Uterus (tissue), 2 donors: ENCODE measurements around the gene TBC1D21.

Experiments used
- POLR2A ChIP-seq, 2 donors: fragments of 450-650 bp; IDR thresholded peaks; one replicate each; pipeline ENCODE4 v1.6.1; 2016; ENCODE audit warnings: antibody characterized with exemption in 2 of 2, mild to moderate bottlenecking in 1 of 2, moderate library complexity in 1 of 2
- TF ChIP-seq, protein P1 (sequence below), 4 experiments: fragments of 200-600 bp in 2 of 4; fragments of 450-650 bp in 2 of 4; sonication (generic) in 2 of 4; IDR thresholded peaks; one replicate each; pipeline ENCODE4 v1.5.1; 2016 to 2019; ENCODE audit warnings: antibody characterized with exemption in 4 of 4, mild to moderate bottlenecking in 2 of 4, moderate library complexity in 1 of 4

DNA sequence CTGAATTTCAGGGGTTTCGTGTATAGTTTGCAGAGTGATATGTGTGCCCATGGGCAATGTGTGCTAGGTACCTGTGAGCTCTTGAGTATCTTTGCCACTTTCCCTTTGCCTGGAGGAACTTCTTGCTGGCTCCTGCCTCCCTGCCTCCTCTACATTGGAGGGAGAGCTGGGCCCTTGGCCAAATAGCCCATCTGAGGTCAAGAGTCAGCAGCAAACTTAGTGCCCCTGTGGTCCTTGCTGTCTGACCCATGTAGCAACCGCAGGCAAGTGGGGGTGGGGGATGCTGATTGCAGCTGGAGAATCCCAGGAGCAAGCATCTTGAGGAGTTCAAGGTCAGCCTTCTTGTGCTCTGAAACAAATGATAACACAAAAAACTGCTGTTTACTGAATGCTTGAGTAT is 5.4 kb upstream of the TBC1D21 start:
- TF ChIP-seq, protein P1, sequence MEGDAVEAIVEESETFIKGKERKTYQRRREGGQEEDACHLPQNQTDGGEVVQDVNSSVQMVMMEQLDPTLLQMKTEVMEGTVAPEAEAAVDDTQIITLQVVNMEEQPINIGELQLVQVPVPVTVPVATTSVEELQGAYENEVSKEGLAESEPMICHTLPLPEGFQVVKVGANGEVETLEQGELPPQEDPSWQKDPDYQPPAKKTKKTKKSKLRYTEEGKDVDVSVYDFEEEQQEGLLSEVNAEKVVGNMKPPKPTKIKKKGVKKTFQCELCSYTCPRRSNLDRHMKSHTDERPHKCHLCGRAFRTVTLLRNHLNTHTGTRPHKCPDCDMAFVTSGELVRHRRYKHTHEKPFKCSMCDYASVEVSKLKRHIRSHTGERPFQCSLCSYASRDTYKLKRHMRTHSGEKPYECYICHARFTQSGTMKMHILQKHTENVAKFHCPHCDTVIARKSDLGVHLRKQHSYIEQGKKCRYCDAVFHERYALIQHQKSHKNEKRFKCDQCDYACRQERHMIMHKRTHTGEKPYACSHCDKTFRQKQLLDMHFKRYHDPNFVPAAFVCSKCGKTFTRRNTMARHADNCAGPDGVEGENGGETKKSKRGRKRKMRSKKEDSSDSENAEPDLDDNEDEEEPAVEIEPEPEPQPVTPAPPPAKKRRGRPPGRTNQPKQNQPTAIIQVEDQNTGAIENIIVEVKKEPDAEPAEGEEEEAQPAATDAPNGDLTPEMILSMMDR (IDR thresholded peaks at IDR 0.05) = no peak
- no peak for TF ChIP-seq POLR2A (IDR thresholded peaks at IDR 0.05)
